ENCODE results near the gene CEP72. TPM values are rescaled to one million over a fixed set of nuclear protein-coding genes. Genes with fewer than 3 reads are reported as not detected.

The CEP72 gene
- total and polyA plus RNA-seq, 2 of the 13 experiments (the other 11 are each of a cell fraction or from before 2014, with no cell fraction given), result 3.4 to 9.4 TPM

DNA sequence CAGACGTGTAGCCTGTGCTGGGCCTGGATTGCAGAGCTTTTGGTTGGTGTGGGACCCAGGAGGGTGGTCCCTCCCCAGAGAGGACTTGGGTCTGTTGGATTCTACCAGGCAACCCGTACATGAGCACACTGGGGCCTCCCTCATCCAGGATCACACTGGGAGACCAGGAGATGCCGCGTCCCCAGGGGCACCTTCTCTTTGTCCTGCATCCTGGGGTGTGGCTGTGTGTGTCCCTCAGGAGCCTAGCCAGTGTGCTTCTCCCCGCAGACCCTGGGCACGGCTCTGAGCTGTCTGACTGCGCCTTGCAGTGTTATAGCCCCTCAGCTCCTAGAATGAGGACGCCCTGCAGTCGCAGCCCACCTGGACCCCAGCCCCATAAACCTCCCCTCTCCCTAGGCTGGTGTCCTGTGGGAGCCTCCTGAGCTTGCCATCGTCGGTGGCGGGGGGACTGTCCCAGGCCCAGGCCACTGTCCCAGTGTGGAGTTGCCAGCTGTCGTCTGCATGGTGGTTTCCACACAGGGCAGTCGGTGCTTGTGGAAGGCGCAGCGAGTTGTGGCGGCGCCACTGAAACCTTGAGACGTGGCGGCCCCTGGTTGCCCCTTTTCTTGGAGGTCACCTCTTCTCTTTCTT is 27.6 kb downstream of the CEP72 start:
- ChIA-PET POLR2A (no interaction called here), CTCF (ENCODE audit: low intra/inter-chr PET ratio, low total read pairs) (no interaction called here)
- H3K27me3 ChIP-seq (ENCODE audit: control insufficient read depth in 1 of 2, insufficient read depth in 2 of 2, low read length in 2 of 2), result no peaks in the 10 kb centered on the region
- H3K79me2 ChIP-seq (ENCODE audit: insufficient read depth, low read length), result no peaks in the 10 kb centered on the region
- H3K4me2 ChIP-seq (ENCODE audit: low read depth, low read length), result no peak overlapping the region
- H3K9me3 ChIP-seq (ENCODE audit: low read length), result no peaks in the 10 kb centered on the region
- 96% methylated on average over 11 of the region's 20 CpGs for WGBS (ENCODE audit: low lambda C conversion rate)
- H3K9ac ChIP-seq (ENCODE audit: insufficient read depth, low read depth, low read length), result no peak overlapping the region
- no peak overlapping the region for H3K27ac ChIP-seq (ENCODE audit: extremely low read length, insufficient read depth, low read length)
- no peaks in the 10 kb centered on the region for H4K20me1 ChIP-seq (ENCODE audit: insufficient read depth, low read length)
- H2AFZ ChIP-seq (ENCODE audit: low read length), result no peak overlapping the region
- in situ Hi-C loops (cut with HindIII; ENCODE audit: extremely low pct_ligation_motif_present, low pct_unique_long_range_greater_than_20kb), result no loop called here
- no peak for ATAC-seq
- H3K36me3 ChIP-seq (replicated peaks in 1 of 2; ENCODE audit: control insufficient read depth in 1 of 2, insufficient read depth in 2 of 2, low read length in 2 of 2), result peaks cover 20 to 63% of the 10 kb centered on the region in 2 experiments
- no peaks in the 10 kb centered on the region for H3K4me1 ChIP-seq (ENCODE audit: insufficient read depth, low read length)
- TF ChIP-seq ZNF292 (CRISPR knock-in tag; IDR thresholded peaks at IDR 0.05; ENCODE audit: borderline replicate concordance, low read depth) (no peak), MATR3 (CRISPR knock-in tag; IDR thresholded peaks at IDR 0.05) (no peak), ESRRA (CRISPR knock-in tag; IDR thresholded peaks at IDR 0.05; ENCODE audit: low read depth) (no peak)
- FAIRE-seq, result no peak
- no TSS peak for BruUV-seq (replicated peaks)
- no peak for DNase-seq (ENCODE audit: low spot score)
- intact Hi-C loops (cut with micrococcal nuclease; ENCODE audit: unreplicated experiment), result no loop called here
- no peak overlapping the region for H3K4me3 ChIP-seq (replicated peaks in 1 of 3; ENCODE audit: insufficient read depth in 1 of 3, low read depth in 2 of 3, low read length in 3 of 3)

DNA sequence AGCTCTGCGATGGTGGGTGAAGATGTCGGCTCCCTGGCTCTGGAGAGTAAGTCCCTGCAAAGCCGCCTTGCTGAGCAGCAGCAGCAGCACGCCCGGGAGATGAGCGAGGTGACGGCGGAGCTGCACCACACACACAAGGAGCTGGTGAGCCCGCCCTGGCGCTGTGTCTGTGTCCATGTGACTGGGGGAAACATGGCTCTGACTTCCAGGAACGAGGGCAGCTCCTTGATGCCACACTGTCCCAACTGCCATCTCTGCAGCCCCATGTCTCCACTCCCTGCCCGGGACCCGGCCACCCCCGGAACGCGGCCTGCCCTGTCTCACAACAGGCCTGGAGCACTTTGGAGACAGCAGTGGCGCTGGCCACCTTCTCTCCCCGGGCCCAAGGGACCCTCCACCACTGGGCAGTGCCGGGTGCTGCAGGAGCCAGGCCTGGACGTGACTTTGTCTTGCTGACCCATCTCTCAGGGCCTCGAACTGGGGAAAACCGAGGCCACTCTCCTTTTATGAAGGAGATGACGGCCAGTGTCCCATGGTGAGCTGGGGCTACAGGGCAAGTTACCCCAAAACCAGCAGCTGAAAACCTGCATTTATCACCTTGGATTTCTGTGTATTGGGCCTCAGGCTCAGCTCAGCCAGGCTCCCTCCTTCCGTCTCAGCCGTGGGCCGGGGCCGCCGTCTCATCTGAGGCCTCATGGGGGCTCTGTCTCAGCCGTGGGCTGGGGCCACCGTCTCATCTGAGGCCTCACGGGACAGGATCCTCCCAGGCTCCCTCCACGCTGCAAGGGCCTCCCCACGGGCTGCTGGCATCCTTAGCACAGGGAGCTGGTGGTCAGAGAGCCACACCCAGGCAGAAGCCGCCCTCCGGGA is 28.6 kb downstream of the CEP72 start:
- 96% methylated on average over 16 of the region's 35 CpGs for WGBS (ENCODE audit: low lambda C conversion rate)
- Histone ChIP-seq H3K4me1 (ENCODE audit: insufficient read depth, low read length) (no peaks in the 10 kb centered on the region), H3K9me3 (ENCODE audit: low read length) (no peaks in the 10 kb centered on the region), H3K36me3 (replicated peaks in 1 of 2; ENCODE audit: control insufficient read depth in 1 of 2, insufficient read depth in 2 of 2, low read length in 2 of 2) (peaks cover 16 to 62% of the 10 kb centered on the region in 2 experiments), H3K27me3 (ENCODE audit: control insufficient read depth in 1 of 2, insufficient read depth in 2 of 2, low read length in 2 of 2) (no peaks in the 10 kb centered on the region), H2AFZ (ENCODE audit: low read length) (no peak overlapping the region), H3K79me2 (ENCODE audit: insufficient read depth, low read length) (no peaks in the 10 kb centered on the region), H3K27ac (ENCODE audit: extremely low read length, insufficient read depth, low read length) (no peak overlapping the region), H3K9ac (ENCODE audit: insufficient read depth, low read depth, low read length) (no peak overlapping the region), H3K4me3 (replicated peaks in 1 of 3; ENCODE audit: insufficient read depth in 1 of 3, low read depth in 2 of 3, low read length in 3 of 3) (no peak overlapping the region), H3K4me2 (ENCODE audit: low read depth, low read length) (no peak overlapping the region), H4K20me1 (ENCODE audit: insufficient read depth, low read length) (no peaks in the 10 kb centered on the region)
- in situ Hi-C loops (cut with HindIII; ENCODE audit: extremely low pct_ligation_motif_present, low pct_unique_long_range_greater_than_20kb) (no loop called here), intact Hi-C loops (cut with micrococcal nuclease; ENCODE audit: unreplicated experiment) (no loop called here)
- no TSS peak for BruUV-seq (replicated peaks)
- CTCF ChIA-PET (ENCODE audit: low intra/inter-chr PET ratio, low total read pairs), result no interaction called here
- no peak for ATAC-seq
- no peak for FAIRE-seq
- no peak for DNase-seq (ENCODE audit: low spot score)
- POLR2A ChIA-PET, result no interaction called here
- TF ChIP-seq AGO2 (optimal IDR thresholded peaks at IDR 0.05; ENCODE audit: low read depth, low read length), result peak; percentile 18
- TF ChIP-seq FOSL2 (CRISPR knock-in tag; IDR thresholded peaks at IDR 0.05), result no peak

Data from HepG2 (cell line).